Natural killer cell (primary cell): ENCODE measurements around the gene CSTB. TPM values are rescaled to one million over a fixed set of nuclear protein-coding genes. Genes with fewer than 3 reads are reported as not detected.
A peak's percentile ranks its signal among the peaks of the same experiment; 100 is the strongest.

Experiments
- ATAC-seq, 3 donors: fragments of 150-1000 bp in 2 of 3; fragments of 200-7000 bp in 1 of 3; cut with Tn5 transposase; 1 replicate in 1 of 3; 2 replicates in 2 of 3; pipeline ENCODE4 v1.10.0; 2021; ENCODE audit warnings: mild to moderate bottlenecking in 2 of 3, moderate library complexity in 2 of 3
- DNase-seq, 2 donors: peaks; one replicate each; pipeline versions ENCODE4 v3.0.0 to v3.0.0-alpha.2; 2013 to 2021; ENCODE audit warnings: mixed read lengths in 1 of 2
- H3K27ac ChIP-seq: one replicate; pipeline ENCODE4 v1.5.1; 2013; ENCODE audit warnings: mild to moderate bottlenecking, low read length
- H3K27me3 ChIP-seq: one replicate; pipeline ENCODE4 v1.6.1; 2013; ENCODE audit warnings: low read length; ENCODE audit not compliant: control insufficient read depth, insufficient read depth
- H3K36me3 ChIP-seq: one replicate; pipeline ENCODE4 v1.6.1; 2013; ENCODE audit warnings: low read length; ENCODE audit not compliant: control insufficient read depth, insufficient read depth
- H3K4me1 ChIP-seq: one replicate; pipeline ENCODE4 v1.6.1; 2013; ENCODE audit warnings: low read length; ENCODE audit not compliant: control insufficient read depth, insufficient read depth
- H3K4me3 ChIP-seq: one replicate; pipeline ENCODE4 v1.5.1; 2013; ENCODE audit warnings: low read length
- H3K9me3 ChIP-seq: one replicate; pipeline ENCODE4 v1.6.1; 2013; ENCODE audit warnings: low read length; ENCODE audit not compliant: control insufficient read depth, insufficient read depth
- H3K27ac Mint-ChIP-seq, 2 donors: one replicate each; pipeline ENCODE4 v1.8.0; 2022; ENCODE audit warnings: mild to moderate bottlenecking in 2 of 2, mixed read lengths in 2 of 2, moderate library complexity in 1 of 2
- H3K27me3 Mint-ChIP-seq, 2 donors: one replicate each; pipeline ENCODE4 v1.8.0; 2022; ENCODE audit warnings: low read depth in 2 of 2, mixed read lengths in 2 of 2
- H3K36me3 Mint-ChIP-seq: one replicate; pipeline ENCODE4 v1.8.0; 2022; ENCODE audit warnings: mixed read lengths
- H3K4me1 Mint-ChIP-seq, 2 donors: one replicate each; pipeline ENCODE4 v1.8.0; 2022; ENCODE audit warnings: mixed read lengths in 2 of 2
- H3K4me3 Mint-ChIP-seq: one replicate; pipeline ENCODE4 v1.8.0; 2022; ENCODE audit warnings: mild to moderate bottlenecking, moderate library complexity, mixed read lengths
- H3K9me3 Mint-ChIP-seq, 2 donors: one replicate each; pipeline ENCODE4 v1.8.0; 2022; ENCODE audit warnings: mixed read lengths in 2 of 2
- CTCF ChIP-seq: fragments of 200-600 bp; IDR thresholded peaks from one replicate; pipeline ENCODE4 v1.8.0; 2022; ENCODE audit warnings: antibody characterized with exemption
- WGBS: methylation state at CpG from one replicate; pipeline ENCODE4 v1.1.7; 2013; ENCODE audit warnings: missing lambda C conversion rate; ENCODE audit not compliant: insufficient coverage; 5-methylcytosine and 5-hydroxymethylcytosine counted together
- intact Hi-C: fragments of 100-400 bp; cut with micrococcal nuclease; formaldehyde crosslinking; loops from one replicate; pipeline ENCODE4 v1.14.2; 2022
- total RNA-seq, 4 donors: library from RNA; stranded (reverse); fragments of 120-200 nt in 1 of 4; gene quantifications; one replicate each; pipeline versions ENCODE4 v1.2.3 to v1.2.4, GENCODE V29; 2013 to 2022

CSTB gene
- total RNA-seq, 3 donors from 2014 or later (not counting 1 experiment from before 2014, with no cell fraction given): 18.5 to 23.1 (median 22.7) TPM

- no peak for TF ChIP-seq CTCF
- Histone ChIP-seq H3K27me3 (no peaks in the 10 kb centered on the region), H3K4me1 (peaks cover 40% of the 10 kb centered on the region), H3K27ac (no peak overlapping the region), H3K4me3 (no peak overlapping the region), H3K36me3 (peaks cover 6% of the 10 kb centered on the region), H3K9me3 (no peaks in the 10 kb centered on the region)
- no peaks in the 10 kb centered on the region for H3K9me3 Mint-ChIP-seq
- H3K27ac Mint-ChIP-seq: no peak overlapping the region
- H3K36me3 Mint-ChIP-seq: no peaks in the 10 kb centered on the region
- no peaks in the 10 kb centered on the region for H3K27me3 Mint-ChIP-seq
- no peak overlapping the region for H3K4me3 Mint-ChIP-seq
- intact Hi-C loops: no loop called here
- H3K4me1 Mint-ChIP-seq: peaks cover 18 to 19% of the 10 kb centered on the region in 2 donors
- ATAC-seq (no peak), DNase-seq (no peak)
- 91% methylated on average over 21 of the region's 22 CpGs for WGBS
Measured at GRCh38 chr21:43735236-43736091, 40.6 kb downstream of the CSTB start.

- peaks cover 40% of the 10 kb centered on the region for H3K4me1 ChIP-seq
- H3K4me3 Mint-ChIP-seq: no peak overlapping the region
Measured at GRCh38 chr21:43734928-43735229, 41.2 kb downstream of the CSTB start.

GRCh38 chr21:43734131-43734927, 41.8 kb downstream of the CSTB start:
- H3K36me3 ChIP-seq: peaks cover 6% of the 10 kb centered on the region
- Mint-ChIP-seq H3K27me3 (no peaks in the 10 kb centered on the region), H3K9me3 (no peaks in the 10 kb centered on the region), H3K27ac (peak overlapping the region in 1 of 2 donors; percentile 41), H3K4me1 (peaks cover 16 to 21% of the 10 kb centered on the region in 2 donors), H3K36me3 (no peaks in the 10 kb centered on the region), H3K4me3 (no peak overlapping the region)
- no peak for TF ChIP-seq CTCF
- peak in 1 of 2 donors; percentile 59 for DNase-seq
- ATAC-seq: peak in 1 of 3 donors; percentile 21
- peak overlapping the region; percentile 6 for H3K4me3 ChIP-seq
- H3K27me3 ChIP-seq: no peaks in the 10 kb centered on the region
- intact Hi-C loops: no loop called here
- H3K27ac ChIP-seq: peak overlapping the region; percentile 78
- H3K4me1 ChIP-seq: peaks cover 46% of the 10 kb centered on the region
- 53% methylated on average over 25 of the region's 25 CpGs for WGBS
- no peaks in the 10 kb centered on the region for H3K9me3 ChIP-seq

More at GRCh38 chr21:43734928-43735229, 41.2 kb downstream of the CSTB start:
- 67% methylated on average over 9 of the region's 9 CpGs for WGBS
- H3K36me3 ChIP-seq: peaks cover 6% of the 10 kb centered on the region
- Mint-ChIP-seq H3K9me3 (no peaks in the 10 kb centered on the region), H3K27me3 (no peaks in the 10 kb centered on the region), H3K36me3 (no peaks in the 10 kb centered on the region), H3K27ac (no peak overlapping the region), H3K4me1 (peaks cover 17 to 19% of the 10 kb centered on the region in 2 donors)
- no peaks in the 10 kb centered on the region for H3K27me3 ChIP-seq
- DNase-seq (no peak), ATAC-seq (no peak)
- H3K9me3 ChIP-seq: no peaks in the 10 kb centered on the region
- H3K4me3 ChIP-seq: no peak overlapping the region
- H3K27ac ChIP-seq: peak overlapping the region; percentile 26
- no peak for TF ChIP-seq CTCF
- intact Hi-C loops: no loop called here
